HG03039 (cell line): ENCODE measurements around the gene ANKRD9.

Experiments used
- ATAC-seq: cut with Tn5 transposase; IDR thresholded peaks from one replicate; pipeline ENCODE4 v1.9.1; 2021; ENCODE audit warnings: mild to moderate bottlenecking, moderate library complexity; ENCODE audit not compliant: unreplicated experiment

Gene ANKRD9

DNA sequence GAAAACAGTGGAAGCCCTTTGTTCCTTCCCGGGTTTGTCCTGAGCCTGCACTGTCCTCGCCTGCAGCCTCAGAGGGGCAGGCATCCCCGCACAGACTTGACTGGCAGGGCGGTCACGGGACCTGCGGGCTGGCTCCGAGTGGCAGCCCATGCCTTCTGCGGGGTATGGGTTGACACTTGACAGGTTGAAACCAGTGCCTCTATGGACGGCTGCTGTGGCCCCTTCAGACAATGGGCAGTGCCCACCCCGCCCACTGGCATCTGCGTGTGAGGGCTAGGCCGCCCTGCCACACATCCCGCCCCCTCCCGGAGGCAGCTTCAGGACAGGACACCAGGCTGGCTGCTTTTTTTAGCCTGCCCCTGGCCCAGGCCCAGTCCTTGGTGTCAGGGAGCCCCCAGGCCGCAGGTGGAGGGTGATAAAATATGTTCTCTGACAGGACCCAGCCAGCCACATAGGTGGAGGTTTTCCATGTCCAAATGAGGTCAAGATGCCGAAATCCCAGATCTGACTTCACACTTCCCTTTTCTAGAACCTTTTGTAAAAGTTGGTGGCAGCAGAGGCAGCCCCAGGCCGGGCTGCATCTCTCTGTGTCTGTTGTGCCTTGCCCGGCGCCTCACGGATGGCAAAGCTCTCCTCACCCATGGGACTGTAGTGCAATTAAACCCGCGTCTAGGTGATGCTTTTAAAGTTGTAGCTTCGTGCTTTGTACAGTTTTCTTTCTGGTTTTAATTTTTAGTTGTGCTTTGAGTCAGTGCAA is 10.0 kb downstream of the ANKRD9 start:
- no peak for ATAC-seq

DNA sequence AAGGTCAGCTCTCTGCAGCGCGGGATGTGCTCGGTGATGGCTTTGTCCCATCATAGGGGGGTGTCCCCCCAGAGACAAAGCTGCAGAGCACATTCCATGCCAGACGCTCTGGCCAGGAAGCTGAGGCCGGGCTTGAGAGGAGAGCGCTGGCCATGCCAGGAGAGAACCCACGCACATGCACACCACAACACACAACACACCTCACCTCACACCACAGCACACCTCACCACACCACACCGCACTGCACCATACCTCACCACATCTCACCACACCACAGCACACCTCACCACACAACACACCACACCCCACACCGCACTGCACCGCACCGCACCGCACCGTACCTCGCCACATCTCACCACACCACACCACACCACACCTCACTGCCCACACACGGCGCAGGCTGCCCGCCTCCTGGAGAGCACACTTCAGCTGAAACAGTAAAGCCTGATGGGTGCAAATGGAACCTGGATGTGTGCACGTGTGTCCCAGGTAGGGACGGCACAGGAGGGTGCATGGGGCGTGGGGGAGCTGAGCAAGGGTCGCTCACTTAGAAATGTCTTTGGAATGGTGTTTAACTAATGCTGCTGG is 10.8 kb downstream of the ANKRD9 start:
- no peak for ATAC-seq

DNA sequence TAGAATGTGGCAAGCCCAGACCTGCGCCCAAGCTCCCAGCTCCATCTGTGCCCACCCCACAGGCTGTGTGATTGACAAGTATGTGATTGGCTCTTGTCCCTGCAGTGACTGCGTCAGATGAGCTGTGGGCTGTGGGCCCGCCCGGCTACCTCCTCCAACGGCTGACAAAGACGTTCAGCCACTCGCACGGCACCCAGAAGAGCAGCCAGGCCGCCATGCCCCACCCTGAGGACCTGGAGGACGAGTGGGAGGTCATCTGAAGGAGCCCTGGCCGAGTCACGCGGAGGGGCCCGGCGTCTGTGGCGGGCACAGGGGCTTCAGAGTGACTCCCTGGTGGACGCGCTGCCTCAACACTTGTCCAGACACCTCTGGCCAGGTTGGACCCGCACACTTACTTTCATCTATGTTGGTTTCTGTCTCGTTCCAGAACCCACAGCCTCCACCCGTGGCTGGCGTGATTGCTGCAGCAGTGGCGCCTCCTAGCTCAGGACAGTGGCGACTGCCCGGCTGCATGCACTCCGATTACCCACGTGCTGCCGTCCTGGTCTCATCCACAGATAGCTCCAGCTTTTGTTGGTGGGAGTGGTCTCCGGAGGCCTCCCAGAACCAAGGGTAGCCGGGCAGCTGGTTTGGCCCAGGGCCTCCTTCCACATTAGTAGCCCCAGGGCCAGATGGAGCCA is 11.4 kb downstream of the ANKRD9 start:
- ATAC-seq: no peak

DNA sequence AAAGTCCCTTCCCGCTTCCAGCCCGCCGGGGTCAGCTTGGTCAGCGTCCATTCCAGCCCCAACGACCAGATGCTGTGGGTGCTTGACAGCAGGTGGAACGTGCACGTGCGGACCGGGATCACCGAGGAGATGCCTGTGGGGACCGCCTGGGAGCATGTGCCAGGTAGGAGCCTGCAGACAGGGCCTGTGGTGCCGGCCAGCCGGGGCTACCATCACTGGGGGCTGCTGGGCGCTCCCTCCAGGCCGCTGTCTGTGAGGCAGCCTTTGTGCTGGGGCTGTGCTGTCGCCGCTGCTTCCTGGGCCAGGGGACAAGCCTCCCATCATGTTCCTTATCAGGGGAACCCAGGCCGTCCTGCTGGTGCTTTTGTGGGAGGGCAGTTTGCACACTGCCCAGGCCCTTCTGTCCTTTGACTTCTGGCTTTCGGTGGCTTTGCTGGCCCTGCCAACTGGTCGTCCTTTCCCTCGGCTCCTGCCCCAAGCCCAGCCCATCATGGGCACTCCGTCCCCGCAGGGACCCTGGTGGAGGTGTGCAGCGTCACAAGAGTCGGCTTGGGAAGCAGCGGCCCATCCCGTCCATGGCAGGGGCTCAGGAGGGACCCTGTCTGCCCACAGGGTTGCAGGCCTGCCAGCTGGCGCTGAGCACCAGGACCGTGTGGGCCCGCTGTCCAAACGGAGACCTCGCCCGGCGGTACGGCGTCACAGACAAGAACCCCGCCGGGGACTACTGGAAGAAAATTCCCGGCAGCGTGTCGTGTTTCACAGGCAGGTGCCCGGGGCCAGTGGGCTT is 12.4 kb downstream of the ANKRD9 start:
- ATAC-seq: no peak

DNA sequence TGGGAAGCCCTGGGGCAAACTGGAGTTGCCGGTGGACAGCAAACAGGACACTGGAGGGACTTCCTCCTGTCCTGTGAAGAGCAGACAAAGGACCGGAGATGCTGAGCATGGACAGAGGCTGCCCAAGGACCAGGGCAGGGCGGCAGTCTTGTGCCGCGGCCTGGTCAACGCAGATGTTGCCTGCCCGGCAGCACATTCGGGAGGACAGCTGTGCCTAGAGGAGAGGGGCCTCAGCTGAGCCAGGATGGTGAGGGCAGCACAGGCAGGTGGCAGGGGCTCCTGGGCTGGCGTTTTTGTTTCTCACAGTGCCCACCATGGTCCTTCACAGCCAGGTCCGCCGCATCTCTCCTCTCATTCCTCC is 13.3 kb downstream of the ANKRD9 start:
- no peak for ATAC-seq

DNA sequence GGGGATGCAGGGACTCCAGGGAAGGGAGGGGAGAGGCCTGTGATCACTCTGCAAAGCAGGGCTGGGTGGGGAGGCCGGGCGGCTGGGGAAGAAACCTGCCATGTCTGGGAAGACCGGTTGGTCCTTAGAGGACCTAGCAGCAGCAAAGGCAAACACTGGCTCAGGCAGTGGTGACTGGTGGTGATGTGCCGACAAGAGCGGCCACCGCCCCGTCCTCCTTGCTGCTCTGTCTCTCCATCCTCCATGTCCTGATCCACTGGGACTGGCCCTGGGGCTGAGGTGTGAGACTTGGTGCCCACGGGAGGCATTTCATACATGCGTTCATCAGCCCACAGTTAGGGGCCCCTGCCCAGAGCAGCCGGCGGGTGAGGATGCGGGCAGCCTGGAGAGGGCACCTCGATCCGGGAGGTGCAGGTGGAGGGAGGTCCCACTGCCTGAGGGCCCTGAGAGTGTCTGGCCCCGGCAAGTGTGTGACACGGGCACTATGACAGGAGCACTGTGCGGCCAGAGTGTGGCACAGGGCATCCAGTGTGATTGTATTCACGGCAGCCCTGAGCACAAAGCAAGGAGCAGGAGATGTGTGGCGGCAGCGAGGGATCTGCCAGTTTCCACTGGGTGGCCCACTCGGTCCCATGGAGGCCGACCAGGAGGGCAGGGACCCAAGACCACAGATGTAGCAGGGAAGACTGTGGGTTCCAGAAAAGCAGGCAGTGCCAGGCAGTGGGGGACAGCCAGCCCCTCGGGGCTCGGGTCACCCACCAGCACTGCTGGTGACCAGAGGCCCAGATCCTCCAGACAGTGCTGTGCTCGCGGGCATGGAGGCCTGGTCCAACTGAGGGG is 13.9 kb downstream of the ANKRD9 start:
- ATAC-seq: no peak

DNA sequence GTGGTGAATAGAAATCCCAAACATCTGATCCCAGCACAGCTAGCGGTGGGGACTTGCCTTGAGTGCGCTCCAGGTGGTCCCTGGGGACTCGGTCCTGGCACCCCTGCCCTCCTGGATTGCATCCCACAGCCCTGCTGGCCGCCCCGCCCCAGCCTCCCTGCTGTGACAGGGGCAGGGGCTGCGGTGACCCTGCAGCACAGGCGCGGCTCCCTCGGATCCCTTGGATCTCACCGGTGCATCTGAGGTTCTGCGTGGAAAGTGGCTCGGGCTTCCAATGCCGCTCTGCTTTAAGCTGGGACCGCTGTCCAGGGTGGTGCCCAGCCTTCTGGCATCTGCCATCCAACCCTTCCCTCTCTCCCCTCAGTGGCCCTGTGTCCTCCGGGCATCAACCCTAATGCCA is 16.0 kb downstream of the ANKRD9 start:
- ATAC-seq: no peak

DNA sequence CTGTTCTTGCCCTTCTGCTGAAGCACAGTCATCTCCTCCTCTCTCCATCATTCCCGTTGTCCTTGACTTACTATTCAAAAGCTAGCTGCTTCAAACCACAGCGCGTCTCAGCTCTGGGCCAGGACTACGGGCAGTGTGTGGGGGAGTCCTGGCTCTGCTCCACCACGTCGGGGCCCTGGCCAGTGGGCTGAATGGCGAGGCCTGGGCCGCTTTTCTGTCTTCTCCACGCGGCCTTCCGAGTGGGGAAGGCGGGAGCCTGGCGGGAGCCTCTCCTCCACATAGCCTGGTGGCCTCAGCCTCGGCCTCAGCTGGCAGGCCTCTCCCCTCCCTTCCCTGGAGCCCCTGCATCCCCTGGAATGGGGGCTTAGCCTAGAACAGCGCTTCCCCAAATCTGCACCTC is 16.5 kb downstream of the ANKRD9 start:
- ATAC-seq: no peak

DNA sequence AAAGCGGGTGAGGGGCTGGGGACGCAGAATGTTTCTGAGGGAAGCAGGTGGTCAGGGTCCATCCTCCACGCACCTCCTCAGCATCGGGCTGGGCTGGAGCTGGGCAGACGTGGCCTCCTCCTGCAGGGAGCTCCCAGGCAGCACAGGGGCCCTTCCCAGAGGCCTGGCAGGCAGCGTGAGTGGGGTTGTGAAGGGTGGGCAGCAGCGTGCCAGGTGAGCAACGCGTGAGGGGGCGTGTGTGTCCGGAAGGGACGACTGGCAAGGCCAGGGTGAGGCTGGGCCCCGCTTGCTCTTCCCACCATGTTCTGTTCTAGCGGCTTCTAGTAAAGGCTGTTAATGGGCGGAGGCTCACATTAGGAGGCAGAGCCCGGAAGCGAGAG is 17.1 kb downstream of the ANKRD9 start:
- no peak for ATAC-seq

DNA sequence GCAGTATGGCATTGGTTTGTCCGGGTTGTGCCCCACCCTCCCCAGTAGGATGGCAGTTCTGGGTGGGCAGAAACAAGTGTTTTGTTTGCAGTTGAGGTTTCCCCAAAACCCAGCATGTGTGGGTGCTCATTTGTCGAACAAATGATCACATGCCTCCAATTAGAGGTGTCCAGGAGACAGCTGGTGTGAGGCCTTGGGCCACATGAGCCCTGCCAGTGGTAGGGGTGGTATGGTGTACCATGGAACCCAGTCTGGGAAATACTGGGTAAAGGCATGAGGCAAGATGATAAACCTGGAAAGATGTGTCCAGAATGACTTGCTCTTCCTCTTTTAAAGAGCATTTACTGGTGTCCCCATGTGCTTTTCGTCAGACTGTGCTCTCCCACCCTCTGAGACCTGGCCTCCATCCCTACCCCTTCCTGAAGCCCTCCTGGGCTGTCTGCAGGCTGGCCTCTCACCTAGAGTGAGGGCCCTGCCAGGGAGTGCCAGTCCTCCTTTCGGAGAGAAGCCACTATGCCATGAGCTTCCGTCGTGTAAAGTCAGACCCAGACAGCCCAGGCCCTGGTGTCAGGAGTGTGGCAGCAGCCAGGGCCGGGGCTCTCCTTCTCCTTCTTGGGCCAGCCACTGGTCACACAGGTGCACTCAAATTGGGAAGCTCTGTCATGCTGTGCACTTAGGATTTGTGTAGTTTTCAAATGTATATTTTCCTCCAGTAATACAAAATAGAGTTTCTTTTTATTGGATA is 17.6 kb downstream of the ANKRD9 start:
- no peak for ATAC-seq

DNA sequence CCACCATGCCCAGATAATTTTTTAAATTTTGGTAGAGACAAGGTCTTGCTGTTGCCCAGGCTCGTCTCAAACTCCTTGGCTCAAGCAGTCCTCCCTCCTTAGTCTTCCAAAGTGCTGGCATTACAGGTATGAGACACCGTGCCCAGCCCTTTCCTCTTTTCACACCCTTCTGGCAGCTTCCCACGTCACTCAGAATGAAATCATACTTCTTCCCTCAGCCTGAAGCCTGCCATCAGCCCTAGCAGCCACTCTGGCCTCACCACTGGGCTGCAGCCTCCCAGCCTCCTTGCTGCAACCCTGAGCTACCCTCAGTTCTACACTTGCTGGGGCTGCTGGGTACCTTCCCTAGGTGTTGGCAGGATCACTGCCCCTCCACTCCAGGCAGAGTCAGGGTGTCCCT is 18.2 kb downstream of the ANKRD9 start:
- ATAC-seq: no peak

DNA sequence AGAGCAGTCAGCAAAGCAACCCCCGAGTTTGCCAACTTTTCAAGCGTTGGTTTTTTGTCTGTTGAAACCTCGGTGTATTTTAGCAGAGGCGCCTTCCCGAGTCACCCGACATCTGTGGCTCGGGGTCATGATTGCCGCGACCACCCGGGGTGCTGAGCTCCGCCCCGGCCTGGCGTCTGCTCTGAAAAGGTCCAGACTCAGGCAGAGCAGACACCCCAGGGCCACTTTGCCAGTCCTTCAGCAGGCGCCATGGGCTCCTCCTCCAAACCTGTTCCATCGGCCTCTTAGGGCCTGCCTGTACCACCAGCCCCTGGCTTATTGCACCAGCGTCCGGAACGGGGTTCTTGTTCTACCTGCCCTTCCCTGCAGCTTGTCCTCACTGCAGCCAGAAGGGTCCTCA is 19.1 kb downstream of the ANKRD9 start:
- ATAC-seq: no peak

DNA sequence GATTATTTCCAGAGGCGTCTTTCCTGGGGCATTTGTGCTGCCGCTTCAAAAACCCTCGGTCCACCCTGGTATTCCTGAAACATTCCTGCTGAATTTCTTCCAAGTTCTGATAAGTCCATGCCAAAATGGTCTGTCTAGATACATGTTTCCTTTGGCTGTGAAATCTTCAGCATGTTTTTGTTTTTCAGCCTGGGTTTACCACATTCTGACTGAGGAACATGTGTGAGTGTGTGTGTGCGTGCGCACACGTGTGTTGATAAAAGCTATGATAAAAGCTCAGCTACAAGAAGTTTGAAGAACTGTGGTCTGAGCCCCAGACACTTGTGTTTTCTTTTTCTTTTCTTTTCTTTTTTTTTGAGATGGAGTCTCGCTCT is 22.4 kb downstream of the ANKRD9 start:
- no peak for ATAC-seq

DNA sequence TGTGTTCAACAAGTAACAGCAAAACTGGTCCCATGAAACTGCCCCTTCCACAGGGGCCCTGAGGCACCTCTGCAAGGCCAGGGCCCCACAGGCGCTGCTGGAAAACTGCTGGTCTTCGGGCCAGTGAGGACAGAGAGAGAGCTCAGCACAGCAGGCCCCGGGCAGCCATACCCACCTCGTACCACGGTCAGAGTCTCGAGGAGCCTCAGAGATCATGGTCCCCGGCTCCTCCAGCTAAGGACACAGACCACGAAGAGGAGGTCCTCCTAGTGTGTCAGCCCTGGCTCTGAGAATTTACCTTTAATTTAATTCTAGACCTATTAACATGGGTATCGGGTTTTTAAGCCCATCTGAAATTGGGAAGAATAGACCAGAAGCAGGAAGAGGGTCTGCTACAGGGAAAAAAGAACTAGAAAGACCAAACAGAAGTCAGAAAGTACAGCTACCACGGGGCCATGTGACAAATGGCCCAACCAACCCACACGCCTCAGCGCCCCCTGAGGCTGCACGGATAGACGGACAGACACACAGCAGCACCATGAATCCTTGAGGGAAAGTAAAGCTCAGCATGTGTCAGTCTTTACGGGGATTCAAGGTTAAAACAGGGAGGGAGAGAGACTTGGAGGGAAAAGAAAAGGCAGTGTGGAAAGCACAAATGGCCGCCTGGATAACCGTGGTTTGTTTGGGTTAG is 22.9 kb downstream of the ANKRD9 start:
- no peak for ATAC-seq

DNA sequence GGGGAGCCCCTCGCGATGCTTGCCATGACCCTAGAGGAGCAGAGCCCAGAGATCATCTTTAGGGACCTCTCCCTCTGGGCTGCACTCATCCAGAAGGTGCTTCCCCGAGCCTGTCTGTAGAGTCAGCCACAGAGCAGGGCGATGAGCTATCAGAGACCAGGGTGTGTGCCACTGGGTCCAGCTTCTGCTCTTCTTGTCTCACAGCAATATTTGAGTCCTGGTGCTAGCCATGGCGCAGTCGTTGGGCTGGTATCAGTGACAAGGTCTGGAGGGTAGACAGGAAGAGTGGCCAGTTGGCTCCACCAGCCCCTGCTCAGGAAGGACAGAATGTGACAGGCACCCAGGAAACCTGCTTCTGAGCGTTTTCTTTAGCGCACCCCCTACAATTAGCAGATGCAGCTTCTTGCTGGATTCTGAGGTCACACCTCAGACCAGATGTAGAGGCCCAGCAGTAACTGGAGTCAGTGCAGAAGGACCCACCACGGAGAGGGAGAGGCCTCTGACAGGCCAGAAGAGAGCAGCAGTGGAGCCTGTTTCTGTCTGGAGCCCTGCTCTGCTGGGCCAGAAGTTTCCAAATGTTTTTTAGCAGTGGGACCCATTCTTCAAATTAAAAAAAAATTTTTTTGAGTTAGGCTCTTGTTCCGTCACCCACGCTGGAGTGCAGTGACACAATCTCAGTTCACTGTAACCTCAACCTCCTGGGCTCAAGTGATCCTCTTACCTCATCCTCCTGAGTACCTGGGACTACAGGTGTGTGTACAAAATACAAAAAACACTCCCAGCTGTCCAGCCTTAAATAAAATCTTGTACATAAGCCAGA is 23.7 kb downstream of the ANKRD9 start:
- no peak for ATAC-seq

DNA sequence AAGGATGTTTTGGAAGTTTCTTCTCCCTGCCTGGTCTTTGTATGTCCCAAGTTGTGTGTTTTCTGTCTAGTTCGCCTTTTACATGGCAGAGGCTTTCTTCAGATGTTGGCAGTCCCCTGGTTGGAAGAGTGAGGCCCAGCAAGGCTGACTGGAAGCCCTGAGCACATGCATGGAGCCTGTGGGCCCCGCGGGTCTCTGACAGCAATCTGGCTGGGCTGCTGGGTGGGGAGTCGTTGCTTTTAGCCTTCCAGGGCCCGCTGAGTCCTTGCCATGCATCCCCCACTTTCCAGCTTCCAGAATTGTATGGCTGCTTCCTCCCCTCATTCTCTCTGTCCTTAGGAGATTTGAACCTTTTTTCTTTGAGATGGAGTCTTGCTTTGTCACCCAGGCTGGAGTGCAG is 25.3 kb downstream of the ANKRD9 start:
- ATAC-seq: no peak

DNA sequence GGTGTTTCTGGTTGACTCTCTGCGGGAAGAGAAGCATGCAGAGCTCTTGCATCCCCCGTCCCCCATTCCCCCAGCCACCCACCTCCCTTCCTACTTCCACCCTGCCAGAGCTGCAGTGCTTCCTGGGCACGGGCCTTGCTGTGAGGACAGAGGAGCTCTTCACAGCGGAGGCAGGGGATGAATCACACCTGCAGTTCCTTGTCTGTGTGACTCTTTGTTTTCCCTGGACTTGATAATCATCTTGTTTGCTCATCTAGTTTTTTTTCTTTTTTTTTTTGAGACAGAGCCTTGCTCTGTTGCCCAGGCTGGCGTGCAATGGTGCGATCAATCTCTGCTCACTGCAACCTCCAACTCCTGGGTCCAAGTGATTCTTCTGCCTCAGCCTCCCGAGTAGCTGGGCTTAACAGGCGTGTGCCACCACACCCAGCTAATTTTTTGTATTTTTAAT is 27.8 kb downstream of the ANKRD9 start:
- no peak for ATAC-seq

DNA sequence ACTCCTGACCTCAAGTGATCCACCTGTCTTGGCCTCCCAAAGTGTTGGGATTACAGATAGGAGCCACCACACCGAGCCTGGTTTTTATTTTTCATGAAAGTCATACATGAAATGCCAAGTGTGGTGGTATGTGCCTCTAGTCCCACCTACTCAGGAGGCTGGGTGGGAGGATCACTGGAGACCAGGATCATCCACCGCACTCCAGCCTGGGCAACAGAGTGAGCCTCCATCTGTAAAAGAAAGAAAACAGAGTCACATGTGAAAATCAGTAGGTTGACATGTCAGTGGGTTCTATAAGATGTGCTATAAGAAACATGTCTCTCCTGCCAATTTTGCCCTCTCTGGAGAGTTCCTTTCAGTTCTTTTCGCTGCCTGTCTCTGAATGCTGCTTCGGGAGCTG is 28.2 kb downstream of the ANKRD9 start:
- no peak for ATAC-seq

DNA sequence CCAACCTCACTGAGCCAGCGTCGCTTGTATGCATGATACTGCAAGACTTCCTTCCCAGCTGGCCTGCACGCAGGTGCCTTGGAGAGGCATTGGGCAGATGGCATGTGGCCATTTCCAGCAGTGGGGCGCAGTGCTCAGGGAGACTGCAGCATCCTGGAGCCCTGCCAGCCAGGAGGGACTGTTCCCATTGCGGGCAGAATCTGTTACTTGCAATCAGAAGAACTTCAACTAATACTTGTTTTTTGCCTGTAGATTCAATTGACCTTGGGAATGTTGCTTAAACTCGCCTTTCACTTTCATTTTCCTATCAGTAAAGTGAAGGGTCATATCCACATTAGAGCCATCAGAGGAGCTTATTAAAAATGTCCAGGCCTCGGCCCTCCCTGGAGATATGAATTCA is 29.8 kb downstream of the ANKRD9 start:
- ATAC-seq: no peak
